ENCODE data around the gene ITPRID2.

DNA sequence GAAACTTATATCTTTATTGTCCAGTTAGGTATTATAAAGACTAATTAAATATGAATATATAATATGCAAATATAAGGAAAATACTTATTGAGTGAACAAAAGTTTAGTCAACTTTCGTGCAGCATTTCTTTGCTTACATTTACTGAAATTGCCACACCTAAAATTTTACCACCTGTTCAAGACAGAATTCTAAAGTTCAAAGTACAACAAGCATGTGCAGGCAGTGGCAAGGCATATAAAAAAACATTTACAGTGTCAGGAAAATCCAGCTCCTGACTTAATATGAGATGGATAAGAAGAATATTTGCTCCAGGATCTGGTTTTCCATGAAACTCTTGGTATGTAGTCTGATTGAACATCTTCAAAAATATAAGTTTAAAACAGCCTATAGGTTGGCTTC lies 4.8 kb downstream of the ITPRID2 start:
- TF ChIP-seq SIN3A (IDR thresholded peaks at IDR 0.05; ENCODE audit: borderline replicate concordance, low read depth, low read length) (no peak), EZH2 (conservative IDR thresholded peaks at IDR 0.05; ENCODE audit: low read depth, low read length) (no peak), ZNF605 (CRISPR knock-in tag; IDR thresholded peaks at IDR 0.05) (no peak), KDM5B (CRISPR knock-in tag; IDR thresholded peaks at IDR 0.05; ENCODE audit: borderline replicate concordance) (no peak), BCL3 (CRISPR knock-in tag; IDR thresholded peaks at IDR 0.05) (no peak), SAP130 (CRISPR knock-in tag; IDR thresholded peaks at IDR 0.05; ENCODE audit: low read depth) (peak; percentile 14; the same call in 1 of the 2 replicates), CEBPB (IDR thresholded peaks at IDR 0.05; ENCODE audit: borderline replicate concordance, low read depth, low read length) (no peak), MTA3 (CRISPR knock-in tag; IDR thresholded peaks at IDR 0.05) (no peak), MNT (IDR thresholded peaks at IDR 0.05) (no peak), ZBTB8A (CRISPR knock-in tag; IDR thresholded peaks at IDR 0.05; ENCODE audit: borderline replicate concordance, low read depth) (no peak)
- TF ChIP-seq, protein P1, sequence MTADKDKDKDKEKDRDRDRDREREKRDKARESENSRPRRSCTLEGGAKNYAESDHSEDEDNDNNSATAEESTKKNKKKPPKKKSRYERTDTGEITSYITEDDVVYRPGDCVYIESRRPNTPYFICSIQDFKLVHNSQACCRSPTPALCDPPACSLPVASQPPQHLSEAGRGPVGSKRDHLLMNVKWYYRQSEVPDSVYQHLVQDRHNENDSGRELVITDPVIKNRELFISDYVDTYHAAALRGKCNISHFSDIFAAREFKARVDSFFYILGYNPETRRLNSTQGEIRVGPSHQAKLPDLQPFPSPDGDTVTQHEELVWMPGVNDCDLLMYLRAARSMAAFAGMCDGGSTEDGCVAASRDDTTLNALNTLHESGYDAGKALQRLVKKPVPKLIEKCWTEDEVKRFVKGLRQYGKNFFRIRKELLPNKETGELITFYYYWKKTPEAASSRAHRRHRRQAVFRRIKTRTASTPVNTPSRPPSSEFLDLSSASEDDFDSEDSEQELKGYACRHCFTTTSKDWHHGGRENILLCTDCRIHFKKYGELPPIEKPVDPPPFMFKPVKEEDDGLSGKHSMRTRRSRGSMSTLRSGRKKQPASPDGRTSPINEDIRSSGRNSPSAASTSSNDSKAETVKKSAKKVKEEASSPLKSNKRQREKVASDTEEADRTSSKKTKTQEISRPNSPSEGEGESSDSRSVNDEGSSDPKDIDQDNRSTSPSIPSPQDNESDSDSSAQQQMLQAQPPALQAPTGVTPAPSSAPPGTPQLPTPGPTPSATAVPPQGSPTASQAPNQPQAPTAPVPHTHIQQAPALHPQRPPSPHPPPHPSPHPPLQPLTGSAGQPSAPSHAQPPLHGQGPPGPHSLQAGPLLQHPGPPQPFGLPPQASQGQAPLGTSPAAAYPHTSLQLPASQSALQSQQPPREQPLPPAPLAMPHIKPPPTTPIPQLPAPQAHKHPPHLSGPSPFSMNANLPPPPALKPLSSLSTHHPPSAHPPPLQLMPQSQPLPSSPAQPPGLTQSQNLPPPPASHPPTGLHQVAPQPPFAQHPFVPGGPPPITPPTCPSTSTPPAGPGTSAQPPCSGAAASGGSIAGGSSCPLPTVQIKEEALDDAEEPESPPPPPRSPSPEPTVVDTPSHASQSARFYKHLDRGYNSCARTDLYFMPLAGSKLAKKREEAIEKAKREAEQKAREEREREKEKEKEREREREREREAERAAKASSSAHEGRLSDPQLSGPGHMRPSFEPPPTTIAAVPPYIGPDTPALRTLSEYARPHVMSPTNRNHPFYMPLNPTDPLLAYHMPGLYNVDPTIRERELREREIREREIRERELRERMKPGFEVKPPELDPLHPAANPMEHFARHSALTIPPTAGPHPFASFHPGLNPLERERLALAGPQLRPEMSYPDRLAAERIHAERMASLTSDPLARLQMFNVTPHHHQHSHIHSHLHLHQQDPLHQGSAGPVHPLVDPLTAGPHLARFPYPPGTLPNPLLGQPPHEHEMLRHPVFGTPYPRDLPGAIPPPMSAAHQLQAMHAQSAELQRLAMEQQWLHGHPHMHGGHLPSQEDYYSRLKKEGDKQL (CRISPR knock-in tag; IDR thresholded peaks at IDR 0.05; ENCODE audit: low read depth): no peak
- TF ChIP-seq, protein P2, sequence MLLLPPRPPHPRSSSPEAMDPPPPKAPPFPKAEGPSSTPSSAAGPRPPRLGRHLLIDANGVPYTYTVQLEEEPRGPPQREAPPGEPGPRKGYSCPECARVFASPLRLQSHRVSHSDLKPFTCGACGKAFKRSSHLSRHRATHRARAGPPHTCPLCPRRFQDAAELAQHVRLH (CRISPR knock-in tag; IDR thresholded peaks at IDR 0.05; ENCODE audit: borderline replicate concordance, low read depth): no peak
- TF ChIP-seq, protein P3, sequence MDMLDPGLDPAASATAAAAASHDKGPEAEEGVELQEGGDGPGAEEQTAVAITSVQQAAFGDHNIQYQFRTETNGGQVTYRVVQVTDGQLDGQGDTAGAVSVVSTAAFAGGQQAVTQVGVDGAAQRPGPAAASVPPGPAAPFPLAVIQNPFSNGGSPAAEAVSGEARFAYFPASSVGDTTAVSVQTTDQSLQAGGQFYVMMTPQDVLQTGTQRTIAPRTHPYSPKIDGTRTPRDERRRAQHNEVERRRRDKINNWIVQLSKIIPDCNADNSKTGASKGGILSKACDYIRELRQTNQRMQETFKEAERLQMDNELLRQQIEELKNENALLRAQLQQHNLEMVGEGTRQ (IDR thresholded peaks at IDR 0.05; ENCODE audit: low read depth, low read length): no peak
- TF ChIP-seq, protein P3 (CRISPR knock-in tag; IDR thresholded peaks at IDR 0.05; ENCODE audit: borderline replicate concordance): no peak
- TF ChIP-seq, protein P4, sequence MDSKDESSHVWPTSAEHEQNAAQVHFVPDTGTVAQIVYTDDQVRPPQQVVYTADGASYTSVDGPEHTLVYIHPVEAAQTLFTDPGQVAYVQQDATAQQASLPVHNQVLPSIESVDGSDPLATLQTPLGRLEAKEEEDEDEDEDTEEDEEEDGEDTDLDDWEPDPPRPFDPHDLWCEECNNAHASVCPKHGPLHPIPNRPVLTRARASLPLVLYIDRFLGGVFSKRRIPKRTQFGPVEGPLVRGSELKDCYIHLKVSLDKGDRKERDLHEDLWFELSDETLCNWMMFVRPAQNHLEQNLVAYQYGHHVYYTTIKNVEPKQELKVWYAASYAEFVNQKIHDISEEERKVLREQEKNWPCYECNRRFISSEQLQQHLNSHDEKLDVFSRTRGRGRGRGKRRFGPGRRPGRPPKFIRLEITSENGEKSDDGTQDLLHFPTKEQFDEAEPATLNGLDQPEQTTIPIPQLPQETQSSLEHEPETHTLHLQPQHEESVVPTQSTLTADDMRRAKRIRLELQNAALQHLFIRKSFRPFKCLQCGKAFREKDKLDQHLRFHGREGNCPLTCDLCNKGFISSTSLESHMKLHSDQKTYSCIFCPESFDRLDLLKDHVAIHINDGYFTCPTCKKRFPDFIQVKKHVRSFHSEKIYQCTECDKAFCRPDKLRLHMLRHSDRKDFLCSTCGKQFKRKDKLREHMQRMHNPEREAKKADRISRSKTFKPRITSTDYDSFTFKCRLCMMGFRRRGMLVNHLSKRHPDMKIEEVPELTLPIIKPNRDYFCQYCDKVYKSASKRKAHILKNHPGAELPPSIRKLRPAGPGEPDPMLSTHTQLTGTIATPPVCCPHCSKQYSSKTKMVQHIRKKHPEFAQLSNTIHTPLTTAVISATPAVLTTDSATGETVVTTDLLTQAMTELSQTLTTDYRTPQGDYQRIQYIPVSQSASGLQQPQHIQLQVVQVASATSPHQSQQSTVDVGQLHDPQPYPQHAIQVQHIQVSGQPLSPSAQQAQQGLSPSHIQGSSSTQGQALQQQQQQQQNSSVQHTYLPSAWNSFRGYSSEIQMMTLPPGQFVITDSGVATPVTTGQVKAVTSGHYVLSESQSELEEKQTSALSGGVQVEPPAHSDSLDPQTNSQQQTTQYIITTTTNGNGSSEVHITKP (CRISPR knock-in tag; IDR thresholded peaks at IDR 0.05; ENCODE audit: low read depth): no peak
